SK-N-SH treated with all-trans-retinoic acid at 6 μM for 48 hours (cell line): ENCODE results near the gene OR51V1.

Source experiments
- CSRNP3 ChIP-seq: fragments of 250-450 bp; sonication (Bioruptor Pico); IDR thresholded peaks from 2 replicates; pipeline ENCODE4 v1.5.1; 2021; ENCODE audit warnings: mild to moderate bottlenecking, moderate library complexity
- ESRRG ChIP-seq: fragments of 250-450 bp; sonication (Bioruptor Pico); IDR thresholded peaks from 2 replicates; pipeline ENCODE4 v1.6.1; 2021; ENCODE audit warnings: mild to moderate bottlenecking
- GLIS3 ChIP-seq: fragments of 250-450 bp; sonication (Bioruptor Pico); IDR thresholded peaks from 2 replicates; pipeline ENCODE4 v1.5.0; 2020; ENCODE audit warnings: mild to moderate bottlenecking, moderate library complexity
- PATZ1 ChIP-seq: fragments of 250-450 bp; sonication (Bioruptor Pico); IDR thresholded peaks from 2 replicates; pipeline ENCODE4 v1.8.0; 2020; ENCODE audit warnings: mild to moderate bottlenecking, moderate library complexity, borderline replicate concordance
- RARB ChIP-seq: fragments of 250-450 bp; sonication (Bioruptor Pico); IDR thresholded peaks from 2 replicates; pipeline ENCODE4 v1.8.0; 2021; ENCODE audit warnings: mild to moderate bottlenecking, moderate library complexity
- ZC3H10 ChIP-seq: fragments of 250-450 bp; sonication (Bioruptor Pico); IDR thresholded peaks from 2 replicates; pipeline ENCODE4 v1.5.1; 2021; ENCODE audit warnings: mild to moderate bottlenecking, moderate library complexity
- ZFP3 ChIP-seq: fragments of 250-450 bp; sonication (Bioruptor Pico); IDR thresholded peaks from 2 replicates; pipeline ENCODE4 v1.5.0; 2020; ENCODE audit warnings: mild to moderate bottlenecking, moderate library complexity
- ZNF70 ChIP-seq: fragments of 450-650 bp; formaldehyde crosslinking; IDR thresholded peaks from 2 replicates; pipeline ENCODE4 v1.5.0; 2020; ENCODE audit warnings: mild to moderate bottlenecking, moderate library complexity
- TF ChIP-seq, protein P1 (sequence below): fragments of 250-450 bp; sonication (Bioruptor Pico); IDR thresholded peaks from 2 replicates; pipeline ENCODE4 v1.5.1; 2020; ENCODE audit warnings: low read depth, mild to moderate bottlenecking, moderate library complexity

DNA sequence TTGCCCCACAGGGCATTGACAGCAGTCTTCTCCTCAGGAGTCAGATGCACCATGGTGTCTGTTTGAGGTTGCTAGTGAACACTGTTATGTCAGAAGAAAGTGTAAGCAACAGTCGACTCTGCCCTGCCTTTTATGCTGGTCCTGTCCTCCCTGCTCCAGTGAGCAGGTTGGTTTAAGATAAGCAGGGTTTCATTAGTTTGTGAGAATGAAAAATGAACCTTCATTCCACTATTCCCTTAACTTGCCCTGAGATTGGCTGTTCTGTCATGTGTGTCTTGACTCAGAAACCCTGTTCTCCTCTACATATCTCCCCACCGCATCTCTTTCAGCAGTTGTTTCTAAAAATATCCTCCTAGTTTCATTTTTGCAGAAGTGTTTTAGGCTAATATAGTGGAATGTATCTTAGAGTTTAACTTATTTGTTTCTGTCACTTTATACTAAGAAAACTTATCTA is 33.9 kb upstream of the OR51V1 start, which contains the start of gene HBD:
- TF ChIP-seq RARB (CRISPR knock-in tag) (no peak), ZNF70 (no peak), ESRRG (no peak), PATZ1 (no peak), CSRNP3 (CRISPR knock-in tag) (no peak), ZFP3 (CRISPR knock-in tag) (no peak), ZC3H10 (no peak), GLIS3 (no peak)
- TF ChIP-seq, protein P1, sequence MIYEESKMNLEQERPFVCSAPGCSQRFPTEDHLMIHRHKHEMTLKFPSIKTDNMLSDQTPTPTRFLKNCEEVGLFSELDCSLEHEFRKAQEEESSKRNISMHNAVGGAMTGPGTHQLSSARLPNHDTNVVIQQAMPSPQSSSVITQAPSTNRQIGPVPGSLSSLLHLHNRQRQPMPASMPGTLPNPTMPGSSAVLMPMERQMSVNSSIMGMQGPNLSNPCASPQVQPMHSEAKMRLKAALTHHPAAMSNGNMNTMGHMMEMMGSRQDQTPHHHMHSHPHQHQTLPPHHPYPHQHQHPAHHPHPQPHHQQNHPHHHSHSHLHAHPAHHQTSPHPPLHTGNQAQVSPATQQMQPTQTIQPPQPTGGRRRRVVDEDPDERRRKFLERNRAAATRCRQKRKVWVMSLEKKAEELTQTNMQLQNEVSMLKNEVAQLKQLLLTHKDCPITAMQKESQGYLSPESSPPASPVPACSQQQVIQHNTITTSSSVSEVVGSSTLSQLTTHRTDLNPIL (CRISPR knock-in tag), result no peak
